MM.1S (cell line): ENCODE measurements around the gene ASB2.
A peak's percentile ranks its signal among the peaks of the same experiment; 100 is the strongest.

ENCODE experiments used
- DNase-seq: peaks from one replicate; pipeline ENCODE4 v3.0.0-alpha.2; 2015
- H2AFZ ChIP-seq: fragments of 300-600 bp; sonication (generic); 2 replicates; pipeline ENCODE4 v1.6.0; 2016; ENCODE audit warnings: antibody characterized with exemption, low read length
- H3F3A ChIP-seq: fragments of 300-600 bp; sonication (generic); 2 replicates; pipeline ENCODE4 v1.6.1; 2016; ENCODE audit warnings: mild to moderate bottlenecking, antibody characterized with exemption, low read length, moderate library complexity, mixed read lengths; ENCODE audit not compliant: insufficient read depth
- H3K27ac ChIP-seq: fragments of 300-600 bp; sonication (generic); 2 replicates; pipeline ENCODE4 v1.5.1; 2016; ENCODE audit warnings: mild to moderate bottlenecking, low read length
- H3K27me3 ChIP-seq: fragments of 300-600 bp; sonication (generic); replicated peaks from 2 replicates; pipeline ENCODE4 v1.6.0; 2016; ENCODE audit warnings: low read length; ENCODE audit not compliant: insufficient read depth
- H3K36me3 ChIP-seq: fragments of 300-600 bp; sonication (generic); replicated peaks from 2 replicates; pipeline ENCODE4 v1.6.1; 2016; ENCODE audit warnings: mild to moderate bottlenecking, low read length, mixed read lengths; ENCODE audit not compliant: insufficient read depth
- H3K4me1 ChIP-seq: fragments of 300-600 bp; sonication (generic); 2 replicates; pipeline ENCODE4 v1.6.1; 2016; ENCODE audit warnings: low read length, mixed read lengths
- H3K4me2 ChIP-seq: fragments of 300-600 bp; sonication (generic); 2 replicates; pipeline ENCODE4 v1.6.0; 2016; ENCODE audit warnings: low read depth, low read length
- H3K4me3 ChIP-seq: fragments of 300-600 bp; sonication (generic); 2 replicates; pipeline ENCODE4 v1.5.1; 2016; ENCODE audit warnings: low read length, mixed read lengths
- H3K79me2 ChIP-seq: fragments of 300-600 bp; sonication (generic); 2 replicates; pipeline ENCODE4 v1.6.1; 2016; ENCODE audit warnings: mixed run types, low read length, mixed read lengths
- H3K9ac ChIP-seq: fragments of 300-600 bp; sonication (generic); 2 replicates; pipeline ENCODE4 v1.6.1; 2016; ENCODE audit warnings: low read length, mixed read lengths
- H3K9me2 ChIP-seq: fragments of 300-600 bp; sonication (generic); replicated peaks from 2 replicates; pipeline ENCODE4 v1.6.1; 2016; ENCODE audit warnings: mild to moderate bottlenecking, low read length, mixed read lengths; ENCODE audit not compliant: insufficient read depth
- H3K9me3 ChIP-seq: fragments of 300-600 bp; sonication (generic); replicated peaks from 2 replicates; pipeline ENCODE4 v1.6.1; 2016; ENCODE audit warnings: mild to moderate bottlenecking, low read length, mixed read lengths; ENCODE audit not compliant: insufficient read depth
- H4K20me1 ChIP-seq: fragments of 300-600 bp; sonication (generic); 2 replicates; pipeline ENCODE4 v1.6.1; 2016; ENCODE audit warnings: mild to moderate bottlenecking, low read length, moderate library complexity, mixed read lengths; ENCODE audit not compliant: insufficient read depth
- EZH2 ChIP-seq: fragments of 300-600 bp; sonication (generic); optimal IDR thresholded peaks from 2 replicates; pipeline ENCODE3; 2017; ENCODE audit warnings: low read depth, mild to moderate bottlenecking, antibody characterized with exemption, low read length, mixed read lengths
- EZH2phosphoT487 ChIP-seq: fragments of 300-600 bp; sonication (generic); IDR thresholded peaks from 2 replicates; pipeline ENCODE4 v1.6.1; 2018; ENCODE audit warnings: antibody characterized with exemption, low read length
- TF ChIP-seq, protein P1 (sequence below): fragments of 300-600 bp; sonication (generic); IDR thresholded peaks from 2 replicates; pipeline ENCODE4 v1.5.1; 2016; ENCODE audit warnings: antibody characterized with exemption, low read length, mixed read lengths

ASB2 gene

DNA sequence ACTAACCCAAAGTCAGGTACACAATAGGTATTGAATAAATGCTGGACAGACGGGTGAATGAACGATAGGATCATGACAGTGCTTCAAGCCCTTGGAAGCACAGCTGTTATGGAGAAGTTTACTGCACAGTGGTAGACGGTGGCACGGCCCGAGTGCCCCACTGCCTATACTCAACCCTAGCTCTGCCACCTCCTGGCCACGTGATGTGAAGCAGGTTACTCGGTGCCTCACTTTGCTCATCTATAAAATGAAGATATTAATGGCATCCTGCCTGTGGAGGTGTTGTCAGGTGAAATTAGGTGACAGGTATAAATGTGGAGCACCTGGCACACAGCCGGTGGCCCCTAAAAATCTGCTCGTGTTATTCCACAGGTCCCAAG is 5.8 kb downstream of the ASB2 start:
- H3K4me2 ChIP-seq = peak overlapping the region; percentile 87
- H3K36me3 ChIP-seq = no peaks in the 10 kb centered on the region
- peak overlapping the region; percentile 36; the same call in 1 of the 2 replicates for H2AFZ ChIP-seq
- H3K4me3 ChIP-seq = peak overlapping the region; percentile 66
- DNase-seq = peak; percentile 52
- no peaks in the 10 kb centered on the region for H4K20me1 ChIP-seq
- no peaks in the 10 kb centered on the region for H3K9me2 ChIP-seq
- H3F3A ChIP-seq = peaks cover 9% of the 10 kb centered on the region
- peaks cover 11% of the 10 kb centered on the region for H3K79me2 ChIP-seq
- TF ChIP-seq, protein P1, sequence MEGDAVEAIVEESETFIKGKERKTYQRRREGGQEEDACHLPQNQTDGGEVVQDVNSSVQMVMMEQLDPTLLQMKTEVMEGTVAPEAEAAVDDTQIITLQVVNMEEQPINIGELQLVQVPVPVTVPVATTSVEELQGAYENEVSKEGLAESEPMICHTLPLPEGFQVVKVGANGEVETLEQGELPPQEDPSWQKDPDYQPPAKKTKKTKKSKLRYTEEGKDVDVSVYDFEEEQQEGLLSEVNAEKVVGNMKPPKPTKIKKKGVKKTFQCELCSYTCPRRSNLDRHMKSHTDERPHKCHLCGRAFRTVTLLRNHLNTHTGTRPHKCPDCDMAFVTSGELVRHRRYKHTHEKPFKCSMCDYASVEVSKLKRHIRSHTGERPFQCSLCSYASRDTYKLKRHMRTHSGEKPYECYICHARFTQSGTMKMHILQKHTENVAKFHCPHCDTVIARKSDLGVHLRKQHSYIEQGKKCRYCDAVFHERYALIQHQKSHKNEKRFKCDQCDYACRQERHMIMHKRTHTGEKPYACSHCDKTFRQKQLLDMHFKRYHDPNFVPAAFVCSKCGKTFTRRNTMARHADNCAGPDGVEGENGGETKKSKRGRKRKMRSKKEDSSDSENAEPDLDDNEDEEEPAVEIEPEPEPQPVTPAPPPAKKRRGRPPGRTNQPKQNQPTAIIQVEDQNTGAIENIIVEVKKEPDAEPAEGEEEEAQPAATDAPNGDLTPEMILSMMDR = peak; percentile 55
- no peak for TF ChIP-seq EZH2phosphoT487
- no peaks in the 10 kb centered on the region for H3K27me3 ChIP-seq
- peak overlapping the region; percentile 51 for H3K9ac ChIP-seq
- peak overlapping the region; percentile 57 for H3K27ac ChIP-seq
- H3K4me1 ChIP-seq = peaks cover 22% of the 10 kb centered on the region
- H3K9me3 ChIP-seq = no peaks in the 10 kb centered on the region

DNA sequence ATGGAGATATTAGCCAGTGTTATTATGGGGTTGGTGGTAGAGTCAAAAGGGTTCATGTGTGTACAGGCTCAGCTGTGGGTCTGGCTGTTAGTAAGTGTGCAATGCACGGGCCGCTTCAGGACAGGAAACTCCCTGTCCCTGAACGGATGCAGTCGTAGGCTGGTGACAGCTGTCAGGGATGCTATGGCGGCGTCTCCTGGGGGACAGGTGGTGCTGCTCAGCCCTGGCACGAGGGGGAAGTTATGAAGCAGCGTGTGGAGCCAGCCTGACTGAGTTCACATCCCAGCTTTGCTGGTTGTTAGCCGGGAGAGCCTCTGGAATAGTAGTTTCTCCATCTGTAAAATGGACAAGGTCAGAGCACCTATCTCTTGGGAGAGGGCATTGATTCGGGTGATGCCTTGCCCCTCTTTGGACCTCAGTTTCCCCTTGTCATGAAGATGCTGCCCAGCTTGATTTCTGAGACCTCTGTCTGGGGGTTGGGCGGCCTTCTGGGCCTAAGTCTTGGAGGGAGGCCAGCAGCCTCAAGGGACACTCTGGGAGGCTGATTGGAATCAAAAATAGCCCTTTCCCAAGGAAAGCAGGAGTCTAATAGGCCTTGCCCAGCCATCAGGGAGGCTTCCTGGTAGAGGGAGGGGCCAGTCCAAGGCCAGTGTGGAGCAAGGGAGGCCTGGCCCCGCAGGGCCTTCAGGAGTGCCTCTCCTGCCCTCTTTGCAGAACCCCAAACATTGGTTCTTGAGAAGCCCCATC is 7.1 kb downstream of the ASB2 start:
- Histone ChIP-seq H2AFZ (no peak overlapping the region), H3K9me3 (no peaks in the 10 kb centered on the region), H3K4me1 (peaks cover 15% of the 10 kb centered on the region), H3K9me2 (no peaks in the 10 kb centered on the region), H3K36me3 (no peaks in the 10 kb centered on the region), H4K20me1 (no peaks in the 10 kb centered on the region), H3K27ac (no peak overlapping the region), H3K79me2 (peaks cover 1% of the 10 kb centered on the region), H3K4me2 (no peak overlapping the region), H3K4me3 (no peak overlapping the region), H3K9ac (no peak overlapping the region), H3K27me3 (no peaks in the 10 kb centered on the region), H3F3A (peaks cover 5% of the 10 kb centered on the region; the same call in 1 of the 2 replicates)
- no peak for TF ChIP-seq EZH2phosphoT487
- TF ChIP-seq, protein P1 = no peak
- TF ChIP-seq EZH2 = no peak
- DNase-seq = no peak

DNA sequence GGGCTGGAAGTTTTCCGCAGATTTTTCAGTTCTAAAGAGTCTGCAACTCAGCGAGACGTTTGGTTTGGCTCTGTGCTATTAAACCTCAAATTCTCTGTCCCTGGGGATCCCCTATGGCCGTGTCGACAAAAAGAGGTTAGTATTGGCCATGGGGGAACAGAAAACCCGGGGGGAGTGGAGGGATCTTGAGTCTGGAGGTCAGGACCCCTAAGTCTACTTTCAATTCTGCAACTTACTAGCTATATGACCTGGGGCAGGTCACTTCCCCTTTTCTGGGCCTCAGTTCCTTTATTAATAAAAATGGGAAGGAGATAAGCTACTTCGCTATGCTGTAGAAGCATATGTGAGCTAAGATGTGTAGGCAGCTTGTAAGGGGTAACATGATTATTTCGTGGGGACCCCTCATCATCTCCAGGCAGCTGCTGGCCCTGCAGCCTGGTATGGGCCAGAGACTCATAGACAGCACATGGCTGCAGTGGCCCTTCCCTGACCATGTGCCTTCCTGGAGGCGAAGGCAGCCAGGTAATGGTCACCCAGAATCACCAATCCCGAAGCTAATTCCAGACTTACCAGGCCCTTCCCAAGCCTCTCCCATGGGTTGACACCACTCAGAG is 8.6 kb downstream of the ASB2 start:
- H3K4me3 ChIP-seq = no peak overlapping the region
- TF ChIP-seq, protein P1 = no peak
- no peak overlapping the region for H3K9ac ChIP-seq
- no peaks in the 10 kb centered on the region for H3K27me3 ChIP-seq
- H3K36me3 ChIP-seq = no peaks in the 10 kb centered on the region
- no peak overlapping the region for H2AFZ ChIP-seq
- H3K4me1 ChIP-seq = peaks cover 30% of the 10 kb centered on the region
- H3F3A ChIP-seq = peaks cover 11% of the 10 kb centered on the region
- no peaks in the 10 kb centered on the region; the same call in 1 of the 2 replicates for H3K79me2 ChIP-seq
- H3K9me3 ChIP-seq = no peaks in the 10 kb centered on the region
- no peak overlapping the region for H3K4me2 ChIP-seq
- H4K20me1 ChIP-seq = no peaks in the 10 kb centered on the region
- no peak overlapping the region for H3K27ac ChIP-seq
- H3K9me2 ChIP-seq = no peaks in the 10 kb centered on the region
- DNase-seq = no peak
